OCI-LY1 (cell line): ENCODE measurements around the gene RNF112.

Source experiments
- H2AFZ ChIP-seq: fragments of 200-600 bp; sonication (generic), shearing (Covaris generic); 2 replicates; pipeline ENCODE4 v1.6.0; 2014; ENCODE audit warnings: antibody characterized with exemption, mild to moderate bottlenecking, low read length
- H3F3A ChIP-seq: fragments of 200-600 bp; sonication (generic), shearing (Covaris generic); 2 replicates; pipeline ENCODE4 v1.6.0; 2014; ENCODE audit warnings: mild to moderate bottlenecking, antibody characterized with exemption, low read length, moderate library complexity; ENCODE audit not compliant: insufficient read depth
- H3K27ac ChIP-seq: fragments of 200-600 bp; sonication (generic); 2 replicates; pipeline ENCODE4 v1.5.1; 2014; ENCODE audit warnings: low read length, mixed run types, mild to moderate bottlenecking, low read depth; ENCODE audit not compliant: poor library complexity, severe bottlenecking
- H3K27me3 ChIP-seq: fragments of 200-600 bp; sonication (generic); 2 replicates; pipeline ENCODE4 v1.6.0; 2014; ENCODE audit warnings: antibody characterized with exemption, mild to moderate bottlenecking, low read length, moderate library complexity; ENCODE audit not compliant: insufficient read depth
- H3K36me3 ChIP-seq: fragments of 200-600 bp; sonication (generic); 2 replicates; pipeline ENCODE4 v1.6.1; 2014; ENCODE audit warnings: mild to moderate bottlenecking, antibody characterized with exemption, low read length, moderate library complexity, mixed read lengths; ENCODE audit not compliant: insufficient read depth
- H3K4me1 ChIP-seq: fragments of 200-600 bp; sonication (generic); 2 replicates; pipeline ENCODE4 v1.5.1; 2014; ENCODE audit warnings: mild to moderate bottlenecking, low read length, moderate library complexity; ENCODE audit not compliant: insufficient read depth, severe bottlenecking
- H3K4me2 ChIP-seq: fragments of 200-600 bp; sonication (generic), shearing (Covaris generic); 2 replicates; pipeline ENCODE4 v1.6.1; 2014; ENCODE audit warnings: low read length
- H3K4me3 ChIP-seq: fragments of 200-600 bp; sonication (generic); 2 replicates; pipeline ENCODE4 v1.5.1; 2014; ENCODE audit warnings: low read length, low read depth, mild to moderate bottlenecking, mixed read lengths; ENCODE audit not compliant: poor library complexity, severe bottlenecking
- H3K79me2 ChIP-seq: fragments of 200-600 bp; shearing (Covaris generic); 2 replicates; pipeline ENCODE4 v1.6.1; 2016; ENCODE audit warnings: mixed run types, low read length, mixed read lengths; ENCODE audit not compliant: insufficient read depth
- H3K9ac ChIP-seq: fragments of 200-600 bp; sonication (generic), shearing (Covaris generic); 2 replicates; pipeline ENCODE4 v1.6.1; 2014; ENCODE audit warnings: mild to moderate bottlenecking, low read length, mixed read lengths
- H3K9me2 ChIP-seq: fragments of 200-600 bp; sonication (generic), shearing (Covaris generic); 2 replicates; pipeline ENCODE4 v1.6.1; 2014; ENCODE audit warnings: low read depth, mild to moderate bottlenecking, low read length, mixed read lengths
- H3K9me3 ChIP-seq: fragments of 200-600 bp; shearing (Covaris generic); 2 replicates; pipeline ENCODE4 v1.6.1; 2014; ENCODE audit warnings: low read length, mixed read lengths
- H4K20me1 ChIP-seq: fragments of 200-600 bp; sonication (generic), shearing (Covaris generic); 2 replicates; pipeline ENCODE4 v1.6.0; 2016; ENCODE audit warnings: mild to moderate bottlenecking, low read length; ENCODE audit not compliant: insufficient read depth
- EZH2 ChIP-seq: fragments of 200-600 bp; sonication (generic), shearing (Covaris generic); IDR thresholded peaks from 2 replicates; pipeline ENCODE4 v1.8.0; 2017; ENCODE audit warnings: borderline replicate concordance, mixed run types, mild to moderate bottlenecking, antibody characterized with exemption, low read length, moderate library complexity, mixed read lengths
- TF ChIP-seq, protein P1 (sequence below): fragments of 200-600 bp; sonication (generic), shearing (Covaris generic); IDR thresholded peaks from 2 replicates; pipeline ENCODE4 v1.5.1; 2017; ENCODE audit warnings: mild to moderate bottlenecking, antibody characterized with exemption, low read length, moderate library complexity, mixed read lengths

Gene RNF112

GRCh38 chr17:19377602-19378415 lies 33.2 kb upstream of the RNF112 start:
- Histone ChIP-seq H3K79me2 (no peaks in the 10 kb centered on the region), H3K4me3 (peak overlapping the region; percentile 75), H3K4me2 (peak overlapping the region; percentile 89), H3K36me3 (peaks cover 9% of the 10 kb centered on the region; the same call in 1 of the 2 replicates), H3K4me1 (peaks cover 15% of the 10 kb centered on the region), H3K9ac (peak overlapping the region; percentile 84), H2AFZ (peak overlapping the region; percentile 40; the same call in 1 of the 2 replicates), H3K9me3 (no peaks in the 10 kb centered on the region), H3K27ac (peak overlapping the region; percentile 45), H4K20me1 (no peaks in the 10 kb centered on the region), H3K9me2 (no peaks in the 10 kb centered on the region), H3F3A (no peaks in the 10 kb centered on the region), H3K27me3 (no peaks in the 10 kb centered on the region)
- no peak for TF ChIP-seq EZH2
- TF ChIP-seq, protein P1, sequence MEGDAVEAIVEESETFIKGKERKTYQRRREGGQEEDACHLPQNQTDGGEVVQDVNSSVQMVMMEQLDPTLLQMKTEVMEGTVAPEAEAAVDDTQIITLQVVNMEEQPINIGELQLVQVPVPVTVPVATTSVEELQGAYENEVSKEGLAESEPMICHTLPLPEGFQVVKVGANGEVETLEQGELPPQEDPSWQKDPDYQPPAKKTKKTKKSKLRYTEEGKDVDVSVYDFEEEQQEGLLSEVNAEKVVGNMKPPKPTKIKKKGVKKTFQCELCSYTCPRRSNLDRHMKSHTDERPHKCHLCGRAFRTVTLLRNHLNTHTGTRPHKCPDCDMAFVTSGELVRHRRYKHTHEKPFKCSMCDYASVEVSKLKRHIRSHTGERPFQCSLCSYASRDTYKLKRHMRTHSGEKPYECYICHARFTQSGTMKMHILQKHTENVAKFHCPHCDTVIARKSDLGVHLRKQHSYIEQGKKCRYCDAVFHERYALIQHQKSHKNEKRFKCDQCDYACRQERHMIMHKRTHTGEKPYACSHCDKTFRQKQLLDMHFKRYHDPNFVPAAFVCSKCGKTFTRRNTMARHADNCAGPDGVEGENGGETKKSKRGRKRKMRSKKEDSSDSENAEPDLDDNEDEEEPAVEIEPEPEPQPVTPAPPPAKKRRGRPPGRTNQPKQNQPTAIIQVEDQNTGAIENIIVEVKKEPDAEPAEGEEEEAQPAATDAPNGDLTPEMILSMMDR: no peak

DNA sequence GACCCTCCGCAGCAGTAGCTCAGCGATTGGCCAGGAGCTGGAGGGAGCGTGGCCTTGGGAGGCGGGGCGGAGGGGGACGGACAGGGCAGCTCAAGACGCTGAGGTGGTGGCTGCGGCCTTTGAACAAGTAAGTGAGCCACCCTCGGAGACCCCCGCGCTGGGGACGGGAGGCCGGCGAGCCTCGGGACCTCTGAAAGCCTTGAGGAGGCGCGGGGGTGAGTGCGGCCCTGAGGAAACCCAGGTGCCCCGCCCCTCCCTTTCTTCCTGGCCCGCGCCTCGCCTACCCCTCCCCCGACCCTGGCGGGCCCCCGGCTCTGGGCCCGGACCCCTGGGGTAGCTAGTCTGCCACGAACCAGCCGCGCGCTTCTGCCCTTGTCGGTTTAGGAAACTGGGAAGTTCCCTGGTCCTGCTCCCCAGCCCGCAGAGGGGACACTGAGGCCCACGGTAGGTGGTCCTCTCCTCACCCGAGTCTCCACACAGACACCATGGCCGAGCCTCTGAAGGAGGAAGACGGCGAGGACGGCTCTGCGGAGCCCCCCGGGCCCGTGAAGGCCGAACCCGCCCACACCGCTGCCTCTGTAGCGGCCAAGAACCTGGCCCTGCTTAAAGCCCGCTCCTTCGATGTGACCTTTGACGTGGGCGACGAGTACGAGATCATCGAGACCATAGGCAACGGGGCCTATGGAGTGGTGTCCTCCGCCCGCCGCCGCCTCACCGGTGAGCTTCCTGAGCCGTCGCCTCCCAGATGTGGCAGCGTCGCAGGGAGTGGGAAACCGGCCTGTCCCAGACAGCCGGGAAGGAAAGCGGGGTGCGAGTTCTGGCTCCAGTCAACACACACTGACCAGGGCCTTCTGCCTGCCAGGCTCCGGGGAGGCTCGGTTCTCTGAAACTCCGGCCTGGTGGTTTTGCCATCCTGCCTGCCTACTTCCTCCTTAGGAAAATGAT lies 32.3 kb upstream of the RNF112 start, which contains the start of gene MAPK7:
MAPK7 (plus strand) TSS at position 83 of the 945 bp plus-strand sequence; CDS start at position 486, 403 bp downstream.
- Histone ChIP-seq H3K4me3 (peak within 1 kb of the TSS; percentile 75), H4K20me1 (no peaks in the 10 kb centered on the region), H3K9ac (peak within 1 kb of the TSS; percentile 84), H3K9me3 (no peaks in the 10 kb centered on the region), H3K9me2 (no peaks in the 10 kb centered on the region), H3K4me1 (peaks cover 15% of the 10 kb centered on the region), H2AFZ (peak within 1 kb of the TSS; percentile 40; the same call in 1 of the 2 replicates), H3K27ac (peak within 1 kb of the TSS; percentile 45), H3K36me3 (peaks cover 12% of the 10 kb centered on the region; the same call in 1 of the 2 replicates), H3K27me3 (no peaks in the 10 kb centered on the region), H3K79me2 (no peaks in the 10 kb centered on the region), H3F3A (no peaks in the 10 kb centered on the region), H3K4me2 (peak within 1 kb of the TSS; percentile 89)
- TF ChIP-seq, protein P1: no peak
- TF ChIP-seq EZH2: no peak

- H3K4me1 ChIP-seq: peaks cover 15% of the 10 kb centered on the region
- H3K4me2 ChIP-seq: peak overlapping the region; percentile 89
- no peaks in the 10 kb centered on the region for H3K27me3 ChIP-seq
- H3K9me2 ChIP-seq: no peaks in the 10 kb centered on the region
- H3K79me2 ChIP-seq: no peaks in the 10 kb centered on the region
- TF ChIP-seq EZH2: no peak
- TF ChIP-seq, protein P1: no peak
- peaks cover 18% of the 10 kb centered on the region; the same call in 1 of the 2 replicates for H3K36me3 ChIP-seq
- no peak overlapping the region for H3K27ac ChIP-seq
- peak overlapping the region; percentile 75 for H3K4me3 ChIP-seq
- no peaks in the 10 kb centered on the region for H4K20me1 ChIP-seq
- no peak overlapping the region for H2AFZ ChIP-seq
- no peaks in the 10 kb centered on the region for H3K9me3 ChIP-seq
- H3K9ac ChIP-seq: peak overlapping the region; percentile 76; the same call in 1 of the 2 replicates
- H3F3A ChIP-seq: no peaks in the 10 kb centered on the region
Observed at GRCh38 chr17:19379361-19380065, 31.5 kb upstream of the RNF112 start.
